GM19043 (cell line): ENCODE data around the gene FBXL14.
A peak's percentile ranks its signal among the peaks of the same experiment; 100 is the strongest.
"Not testable (repeated sequence)": the region's sequence is repeated elsewhere in the genome, so short reads cannot be mapped to it uniquely, and the experiment has no call there.

Source experiments
- ATAC-seq: cut with Tn5 transposase; IDR thresholded peaks from one replicate; pipeline ENCODE4 v1.9.1; 2021; ENCODE audit warnings: low read depth; ENCODE audit not compliant: unreplicated experiment

FBXL14 gene

GRCh38 chr12:1622406-1622805, 28.0 kb upstream of the FBXL14 start:
- no peak for ATAC-seq

- ATAC-seq, result no peak
Measured at GRCh38 chr12:1620092-1620491, 25.7 kb upstream of the FBXL14 start.

DNA sequence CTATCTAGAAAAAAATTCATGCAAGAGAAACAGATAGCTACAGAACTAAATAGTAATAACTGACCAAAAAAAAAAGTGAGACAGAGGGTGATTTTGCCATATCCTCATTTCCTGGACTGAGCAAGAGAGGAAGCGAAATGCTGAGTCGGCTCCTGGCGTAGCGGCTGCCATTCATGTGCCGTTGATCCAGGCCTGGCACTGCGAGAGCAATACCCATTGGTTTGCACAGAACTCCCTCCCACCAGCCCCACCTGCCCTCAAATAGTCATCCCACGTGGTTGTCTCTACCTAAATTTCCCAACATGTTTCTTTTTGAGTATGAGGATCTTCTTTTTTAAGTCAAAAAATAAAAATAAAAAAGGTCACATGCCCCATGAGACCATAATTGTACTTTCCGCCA, 25.2 kb upstream of the FBXL14 start:
- ATAC-seq, result no peak

DNA sequence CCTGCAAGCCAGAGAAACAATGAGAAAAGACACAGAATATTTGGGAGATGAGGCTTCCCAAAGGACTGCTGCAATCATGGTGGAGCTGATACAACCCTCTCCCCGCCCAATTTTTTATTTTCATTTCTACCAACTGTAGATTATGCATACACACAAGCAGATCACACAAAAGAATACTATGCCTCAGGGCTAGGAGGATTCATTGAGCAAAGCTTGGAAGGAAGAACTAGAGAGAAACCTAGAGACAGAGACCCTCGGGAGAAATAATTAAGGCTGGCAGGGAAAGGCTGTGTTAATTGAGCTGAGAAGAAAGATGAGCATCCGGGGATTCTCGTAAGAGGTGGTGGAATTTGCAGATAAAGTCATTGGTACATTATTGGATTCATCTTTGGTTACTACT, 24.8 kb upstream of the FBXL14 start:
- ATAC-seq, result no peak

DNA sequence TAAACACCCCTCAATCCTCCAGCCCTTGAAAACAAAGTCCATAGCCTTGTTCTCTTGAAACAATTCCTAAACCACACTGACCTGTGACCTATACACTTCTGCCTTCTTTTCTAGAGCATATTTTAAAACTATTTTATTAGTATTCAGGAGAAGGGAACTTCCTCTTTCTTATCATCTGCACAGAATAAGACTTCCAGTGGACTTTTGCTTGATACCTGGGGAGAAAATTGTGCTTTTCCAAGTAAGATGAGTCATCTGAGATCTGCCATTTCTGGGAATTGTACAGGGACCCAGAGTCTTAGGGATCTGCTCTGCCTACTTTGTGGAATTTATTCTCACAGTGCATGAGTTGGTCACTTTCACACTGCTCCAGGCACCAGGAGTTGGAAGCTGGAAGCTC, 24.1 kb upstream of the FBXL14 start:
- no peak for ATAC-seq

- ATAC-seq, result no peak
Measured at GRCh38 chr12:1616233-1617066, 22.1 kb upstream of the FBXL14 start.

DNA sequence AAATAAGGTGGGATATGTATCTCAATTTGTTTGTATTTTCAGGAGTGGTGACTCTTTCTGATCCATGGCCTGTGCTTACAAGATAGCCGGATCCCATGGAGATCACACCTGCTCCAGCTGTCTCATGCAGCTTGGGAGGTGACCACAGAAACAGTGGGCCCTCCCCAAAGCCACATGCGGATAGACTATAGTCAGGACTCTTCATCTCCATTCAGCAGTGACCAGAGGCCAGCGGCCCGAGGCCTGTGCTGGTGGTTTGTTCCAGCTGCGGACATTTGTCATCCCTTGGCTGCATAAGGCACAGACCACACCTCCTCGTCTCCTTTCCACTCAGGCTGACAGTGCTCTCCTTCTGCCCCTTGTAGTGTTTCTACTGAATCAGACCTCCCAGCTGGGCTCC, 20.0 kb upstream of the FBXL14 start:
- no peak for ATAC-seq

DNA sequence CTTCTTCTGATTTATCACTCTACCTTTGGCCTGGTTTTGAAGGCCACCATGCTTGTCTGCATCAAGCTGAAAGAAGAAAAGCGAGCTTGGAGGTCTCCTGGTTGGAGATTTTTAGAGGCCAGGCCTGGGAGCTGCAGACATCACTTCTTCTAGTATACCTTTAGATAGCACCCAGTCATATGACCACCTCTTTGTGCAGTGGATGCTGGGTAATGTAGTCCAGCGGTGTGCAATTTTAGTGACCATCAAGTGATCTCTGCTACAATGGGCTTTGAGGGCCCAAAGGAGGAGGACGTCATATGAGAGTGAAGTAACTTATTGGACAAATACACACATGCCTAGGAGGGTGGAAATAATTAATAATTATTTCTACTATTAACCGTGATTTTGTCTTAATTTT, 19.5 kb upstream of the FBXL14 start:
- no peak for ATAC-seq

DNA sequence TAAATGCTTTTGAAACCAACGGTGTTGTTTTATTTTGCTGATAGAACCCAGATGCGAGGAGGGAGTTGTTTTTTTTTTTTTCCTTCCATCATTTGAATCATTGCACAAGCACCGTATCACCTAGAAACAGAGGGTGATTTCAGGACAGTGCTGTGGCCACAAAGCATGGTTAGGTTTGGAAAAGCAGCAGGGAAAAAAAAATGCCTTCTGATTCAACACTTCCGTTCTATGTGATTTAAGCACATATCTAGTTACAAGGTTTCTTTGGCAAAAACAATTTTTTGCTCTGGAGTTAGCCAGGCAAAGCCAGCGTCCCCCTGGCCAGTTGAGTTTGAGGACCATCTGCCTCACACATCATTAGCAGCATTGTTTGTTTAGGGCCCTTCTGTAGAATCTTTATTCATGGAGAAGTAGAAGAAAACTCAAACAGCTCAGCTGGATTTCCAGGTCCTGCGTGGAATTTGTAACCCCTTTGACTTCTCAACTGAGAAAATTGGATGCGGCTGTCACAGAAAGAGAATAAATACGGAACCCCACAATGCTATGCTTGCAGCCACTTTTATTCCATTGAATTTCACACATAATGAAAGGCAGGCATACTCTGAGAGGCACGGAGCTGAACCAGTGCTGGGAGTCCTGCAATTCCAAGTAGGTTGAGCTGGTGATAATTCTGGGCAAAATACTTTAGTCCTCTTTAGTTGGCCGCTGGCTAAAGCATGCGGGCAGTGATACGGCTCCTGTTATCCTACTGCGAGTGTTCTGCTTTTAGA, 17.6 kb upstream of the FBXL14 start:
- no peak for ATAC-seq

GRCh38 chr12:1610072-1610643, 15.8 kb upstream of the FBXL14 start:
- no peak for ATAC-seq

DNA sequence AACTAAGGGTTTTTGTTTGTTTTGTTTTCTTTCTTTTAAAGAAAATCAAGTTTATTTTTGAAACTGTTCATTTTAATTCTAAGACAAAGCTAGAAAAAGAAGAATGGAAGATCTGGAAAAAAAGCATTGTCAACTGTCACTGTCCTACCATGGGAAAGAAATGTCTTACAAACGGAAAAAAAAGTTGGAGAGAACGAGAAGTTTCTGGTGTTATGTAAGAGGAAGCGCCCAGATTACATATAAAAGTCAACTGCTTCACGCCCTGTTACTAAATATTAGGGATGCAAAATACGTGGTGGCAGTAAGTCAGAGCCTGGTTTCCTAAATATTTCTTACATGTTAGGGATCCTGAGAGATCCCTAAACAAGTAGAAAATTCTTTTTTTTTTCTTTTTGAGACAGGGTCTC, 14.3 kb upstream of the FBXL14 start:
- no peak for ATAC-seq

GRCh38 chr12:1607940-1608712, 13.7 kb upstream of the FBXL14 start:
- ATAC-seq, result no peak

DNA sequence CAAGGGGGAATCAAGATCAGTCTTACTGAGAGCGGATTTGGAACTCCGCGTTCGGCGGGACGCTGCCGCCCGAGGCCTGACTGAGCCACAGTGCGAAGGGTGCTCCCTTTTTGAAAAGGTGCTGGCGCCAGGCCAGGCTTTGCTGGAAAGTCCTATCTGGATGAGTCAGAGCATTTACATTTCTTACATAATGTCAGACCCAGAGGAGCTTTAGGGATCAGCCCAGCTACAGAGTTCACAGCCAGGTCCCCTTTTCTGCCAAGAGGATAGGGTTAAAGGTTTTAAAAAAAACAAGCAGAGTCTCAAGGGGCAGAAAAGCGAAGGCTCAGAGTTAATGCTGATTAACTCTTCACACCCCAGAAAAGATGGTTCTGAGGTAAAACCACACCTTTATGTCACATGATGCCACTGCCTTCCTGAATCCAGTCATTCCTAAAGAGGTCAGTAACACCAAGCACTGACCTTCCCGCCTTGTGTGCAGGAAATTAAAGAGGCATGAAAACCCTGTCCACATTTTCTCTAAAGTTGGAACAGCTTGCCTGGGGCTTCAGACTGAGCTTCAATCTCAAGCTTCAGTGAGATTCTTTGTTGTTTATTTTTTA, 11.7 kb upstream of the FBXL14 start:
- peak; percentile 48 for ATAC-seq

- ATAC-seq, result peak; percentile 46
Measured at GRCh38 chr12:1605129-1606020, 11.0 kb upstream of the FBXL14 start.

GRCh38 chr12:1604464-1604863, 10.1 kb upstream of the FBXL14 start:
- ATAC-seq, result no peak

DNA sequence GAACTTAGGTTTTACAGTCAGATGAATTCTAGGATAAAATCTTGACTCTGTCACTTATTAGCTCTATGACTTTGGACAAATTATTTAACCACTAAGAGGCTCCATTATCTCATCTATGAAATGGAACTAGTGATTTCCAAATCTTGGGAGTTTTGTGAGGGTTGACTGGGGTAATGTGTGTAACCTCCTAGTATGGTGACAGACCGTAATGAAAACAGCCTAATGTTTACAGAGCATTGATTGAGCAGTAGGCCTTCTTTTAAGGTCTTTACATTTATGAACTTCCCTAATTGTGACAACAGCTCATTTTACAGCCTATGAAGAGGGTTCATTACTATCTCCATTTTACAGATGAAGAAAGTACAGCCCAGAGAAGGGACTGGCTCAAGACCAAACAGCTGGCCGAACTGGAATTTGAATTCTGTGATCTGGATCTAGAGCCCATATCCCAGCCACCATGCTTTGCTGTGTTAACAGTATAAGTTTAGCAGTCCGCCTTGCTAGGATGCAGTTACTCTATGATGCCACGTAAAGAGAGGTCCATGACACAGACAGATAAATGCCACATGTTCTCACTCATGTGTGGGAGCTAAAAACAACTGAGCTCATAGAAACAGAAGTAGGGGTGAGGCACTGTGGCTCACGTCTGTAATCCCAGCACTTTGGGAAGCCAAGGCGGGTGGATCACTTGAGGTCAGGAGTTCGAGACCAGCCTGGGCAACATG, 9.1 kb upstream of the FBXL14 start:
- no peak for ATAC-seq

DNA sequence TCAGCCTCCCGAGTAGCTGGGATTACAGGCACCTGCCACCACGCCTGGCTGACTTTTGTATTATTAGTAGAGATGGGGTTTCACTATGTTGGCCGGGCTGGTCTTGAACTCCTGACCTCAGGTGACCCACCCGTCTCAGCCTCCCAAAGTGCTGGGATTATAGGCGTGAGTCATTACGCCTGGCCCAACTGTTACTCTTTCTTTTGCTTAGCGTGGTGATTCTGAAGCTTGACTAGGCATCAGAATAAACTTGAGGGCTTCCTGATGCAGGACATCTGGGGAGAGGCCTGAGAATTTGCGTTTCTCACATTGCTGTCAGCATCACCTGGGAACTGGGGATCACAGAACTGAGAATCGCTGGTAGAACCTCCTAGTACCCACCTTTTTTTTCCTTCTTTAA, 8.3 kb upstream of the FBXL14 start:
- ATAC-seq, result not testable (repeated sequence)

GRCh38 chr12:1598757-1599156, 4.4 kb upstream of the FBXL14 start:
- no peak for ATAC-seq
